Osteocyte (in vitro differentiated cells): ENCODE results near the gene OPCML. TPM values are rescaled to one million over a fixed set of nuclear protein-coding genes. Genes with fewer than 3 reads are reported as not detected.

Experiments
- DNase-seq: peaks from one replicate; pipeline ENCODE4 v3.0.0; 2021; ENCODE audit warnings: mixed read lengths; ENCODE audit not compliant: unreplicated experiment; ENCODE audit errors: extremely low spot score
- H3K27ac Mint-ChIP-seq: one replicate; pipeline ENCODE4 v1.8.0; 2021; ENCODE audit warnings: mild to moderate bottlenecking, mixed read lengths; ENCODE audit not compliant: unreplicated experiment
- H3K27me3 Mint-ChIP-seq: one replicate; pipeline ENCODE4 v1.8.0; 2021; ENCODE audit warnings: mixed read lengths; ENCODE audit not compliant: unreplicated experiment
- H3K36me3 Mint-ChIP-seq: one replicate; pipeline ENCODE4 v1.8.0; 2021; ENCODE audit warnings: mixed read lengths; ENCODE audit not compliant: unreplicated experiment
- H3K4me1 Mint-ChIP-seq: one replicate; pipeline ENCODE4 v1.8.0; 2021; ENCODE audit warnings: mixed read lengths; ENCODE audit not compliant: unreplicated experiment
- H3K4me3 Mint-ChIP-seq: one replicate; pipeline ENCODE4 v1.8.0; 2021; ENCODE audit warnings: mild to moderate bottlenecking, moderate library complexity, mixed read lengths; ENCODE audit not compliant: unreplicated experiment
- H3K9me3 Mint-ChIP-seq: one replicate; pipeline ENCODE4 v1.8.0; 2021; ENCODE audit warnings: mixed read lengths; ENCODE audit not compliant: unreplicated experiment
- total RNA-seq: library from RNA; stranded (reverse); gene quantifications from 2 replicates; pipeline ENCODE4 v1.2.1, GENCODE V29; 2021
- TF ChIP-seq, protein P1 (sequence below): fragments of 200-600 bp; sonication (generic); IDR thresholded peaks from 2 replicates; pipeline ENCODE4 v1.5.0; 2021; ENCODE audit warnings: antibody characterized with exemption, mild to moderate bottlenecking, moderate library complexity

OPCML gene
- total RNA-seq, 1 donor from 2014 or later, result 0.11 TPM

DNA sequence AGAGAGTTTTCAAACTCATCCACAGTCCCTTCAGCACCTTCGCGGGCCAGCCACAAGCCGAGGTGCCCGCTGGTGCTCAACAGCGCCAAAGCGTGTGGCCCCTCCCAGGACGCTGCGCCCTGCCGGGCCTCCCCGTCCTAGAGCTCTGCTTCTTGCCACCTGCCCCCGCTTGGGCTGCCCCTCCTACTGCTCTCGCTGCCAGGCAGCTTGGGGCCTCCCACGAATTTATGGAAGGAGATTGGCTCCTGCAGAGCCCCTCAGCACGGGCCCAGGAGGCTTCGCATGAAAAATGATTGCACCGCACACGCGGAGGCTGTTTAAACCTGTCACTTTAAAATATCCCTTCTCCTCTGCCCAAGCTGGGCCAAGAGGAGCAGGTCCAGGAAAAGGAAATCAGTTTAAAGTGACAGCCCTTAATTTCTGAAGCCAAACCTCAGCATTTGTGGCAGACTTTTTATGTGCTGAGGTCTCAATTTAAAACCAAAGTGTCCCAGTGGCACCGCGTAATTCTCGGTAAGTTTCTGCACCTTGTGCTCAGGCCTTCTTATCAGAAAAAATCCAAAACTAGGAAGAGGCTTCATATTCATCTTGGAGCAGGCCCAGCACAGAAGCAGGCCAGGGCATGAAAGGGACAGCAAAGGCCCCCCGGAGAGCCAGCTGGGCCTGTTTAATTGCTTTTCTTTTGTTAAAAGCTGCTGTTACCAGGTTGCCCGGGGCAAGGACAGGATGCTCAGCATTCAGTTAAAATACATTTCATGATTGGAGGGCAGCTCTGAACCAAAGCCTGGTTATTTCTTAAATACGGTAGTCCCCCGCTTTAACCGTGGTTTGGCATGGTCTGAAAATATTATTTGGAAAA is 303.6 kb downstream of the OPCML start:
- peaks cover 4% of the 10 kb centered on the region for H3K27me3 Mint-ChIP-seq
- no peak overlapping the region for H3K27ac Mint-ChIP-seq
- H3K4me3 Mint-ChIP-seq, result no peak overlapping the region
- no peak for DNase-seq
- no peaks in the 10 kb centered on the region for H3K4me1 Mint-ChIP-seq
- H3K9me3 Mint-ChIP-seq, result no peaks in the 10 kb centered on the region
- no peaks in the 10 kb centered on the region for H3K36me3 Mint-ChIP-seq
- TF ChIP-seq, protein P1, sequence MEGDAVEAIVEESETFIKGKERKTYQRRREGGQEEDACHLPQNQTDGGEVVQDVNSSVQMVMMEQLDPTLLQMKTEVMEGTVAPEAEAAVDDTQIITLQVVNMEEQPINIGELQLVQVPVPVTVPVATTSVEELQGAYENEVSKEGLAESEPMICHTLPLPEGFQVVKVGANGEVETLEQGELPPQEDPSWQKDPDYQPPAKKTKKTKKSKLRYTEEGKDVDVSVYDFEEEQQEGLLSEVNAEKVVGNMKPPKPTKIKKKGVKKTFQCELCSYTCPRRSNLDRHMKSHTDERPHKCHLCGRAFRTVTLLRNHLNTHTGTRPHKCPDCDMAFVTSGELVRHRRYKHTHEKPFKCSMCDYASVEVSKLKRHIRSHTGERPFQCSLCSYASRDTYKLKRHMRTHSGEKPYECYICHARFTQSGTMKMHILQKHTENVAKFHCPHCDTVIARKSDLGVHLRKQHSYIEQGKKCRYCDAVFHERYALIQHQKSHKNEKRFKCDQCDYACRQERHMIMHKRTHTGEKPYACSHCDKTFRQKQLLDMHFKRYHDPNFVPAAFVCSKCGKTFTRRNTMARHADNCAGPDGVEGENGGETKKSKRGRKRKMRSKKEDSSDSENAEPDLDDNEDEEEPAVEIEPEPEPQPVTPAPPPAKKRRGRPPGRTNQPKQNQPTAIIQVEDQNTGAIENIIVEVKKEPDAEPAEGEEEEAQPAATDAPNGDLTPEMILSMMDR, result no peak

DNA sequence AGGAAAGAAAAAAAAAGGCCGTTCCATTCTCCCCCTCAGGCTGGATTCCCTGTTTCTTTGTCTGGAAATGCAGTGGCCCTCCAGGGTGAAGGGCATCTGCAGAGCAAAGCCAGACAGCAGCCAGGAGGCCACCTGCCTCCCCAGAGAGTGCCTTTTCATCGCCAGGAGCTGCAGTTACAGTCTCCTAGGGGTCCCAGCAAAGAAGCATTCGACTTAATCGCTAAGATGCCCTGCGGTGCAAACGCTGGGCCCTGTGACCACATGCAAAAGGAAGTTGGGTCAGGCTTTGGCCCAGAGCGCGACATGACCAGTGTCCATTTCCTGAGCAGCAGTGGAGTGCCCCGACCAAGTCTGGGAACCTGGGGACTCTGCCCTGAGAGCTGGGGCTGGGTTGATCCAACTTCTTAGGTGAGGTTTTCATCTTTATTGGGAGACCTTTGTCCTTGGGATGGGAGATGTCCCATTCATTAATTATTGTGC is 304.6 kb downstream of the OPCML start:
- H3K9me3 Mint-ChIP-seq, result no peaks in the 10 kb centered on the region
- no peak overlapping the region for H3K4me3 Mint-ChIP-seq
- no peaks in the 10 kb centered on the region for H3K36me3 Mint-ChIP-seq
- no peak for DNase-seq
- H3K27me3 Mint-ChIP-seq, result peaks cover 4% of the 10 kb centered on the region
- no peak overlapping the region for H3K27ac Mint-ChIP-seq
- TF ChIP-seq, protein P1, result no peak
- H3K4me1 Mint-ChIP-seq, result no peaks in the 10 kb centered on the region

DNA sequence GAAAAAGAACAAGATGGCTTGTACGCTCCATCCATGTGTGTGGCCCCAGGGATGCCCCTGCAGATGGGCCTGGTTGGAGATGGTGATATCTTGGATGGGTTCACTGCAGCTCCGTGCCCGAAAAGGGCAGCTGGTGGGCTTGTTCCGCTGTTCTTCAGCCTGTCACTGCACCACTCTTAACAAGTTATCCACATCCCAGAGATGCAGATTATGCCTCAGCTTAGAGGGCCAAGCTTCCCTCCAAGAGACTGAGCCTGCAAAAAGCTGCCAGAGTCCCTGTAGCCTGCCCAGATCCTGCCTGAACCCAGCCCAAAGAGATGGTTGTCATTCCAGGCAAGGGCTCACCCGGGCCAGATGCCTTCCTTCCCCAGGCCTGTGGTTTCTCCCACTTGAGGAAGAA is 308.0 kb downstream of the OPCML start:
- Mint-ChIP-seq H3K4me1 (no peaks in the 10 kb centered on the region), H3K27me3 (no peaks in the 10 kb centered on the region), H3K27ac (no peak overlapping the region)

GRCh38 chr11:133222425-133223330 is 309.6 kb downstream of the OPCML start:
- no peaks in the 10 kb centered on the region for H3K9me3 Mint-ChIP-seq
- TF ChIP-seq, protein P1, result no peak
- no peak overlapping the region for H3K27ac Mint-ChIP-seq
- H3K27me3 Mint-ChIP-seq, result no peaks in the 10 kb centered on the region
- no peak overlapping the region for H3K4me3 Mint-ChIP-seq
- H3K36me3 Mint-ChIP-seq, result no peaks in the 10 kb centered on the region
- no peak for DNase-seq
- H3K4me1 Mint-ChIP-seq, result no peaks in the 10 kb centered on the region

More for the DNA sequence above, 308.0 kb downstream of the OPCML start:
- no peaks in the 10 kb centered on the region for H3K36me3 Mint-ChIP-seq
- H3K4me3 Mint-ChIP-seq, result no peak overlapping the region
- H3K9me3 Mint-ChIP-seq, result no peaks in the 10 kb centered on the region
- TF ChIP-seq, protein P1, result no peak
- DNase-seq, result no peak
